Smooth muscle cell (in vitro differentiated cells): ENCODE measurements around the gene BLOC1S1. TPM values are rescaled to one million over a fixed set of nuclear protein-coding genes. Genes with fewer than 3 reads are reported as not detected.

ENCODE experiments used
- DNase-seq: peaks from one replicate; lab custom pipeline; 2025; ENCODE audit not compliant: unreplicated experiment; lab: John Stamatoyannopoulos, UW
- H2AFZ ChIP-seq: fragments of 200-600 bp; sonication (generic); 2 replicates; pipeline ENCODE4 v1.6.0; 2016; ENCODE audit warnings: antibody characterized with exemption, low read depth, mild to moderate bottlenecking
- H3F3A ChIP-seq: fragments of 200-600 bp; sonication (generic); 2 replicates; pipeline ENCODE4 v1.6.0; 2017; ENCODE audit warnings: antibody characterized with exemption, low read depth
- H3K27ac ChIP-seq: fragments of 200-600 bp; sonication (generic); 2 replicates; pipeline ENCODE4 v1.5.1; 2016; ENCODE audit warnings: low read depth, mild to moderate bottlenecking
- H3K27me3 ChIP-seq: fragments of 200-600 bp; sonication (generic); 2 replicates; pipeline ENCODE4 v1.6.1; 2016; ENCODE audit warnings: low read depth, mild to moderate bottlenecking
- H3K36me3 ChIP-seq: fragments of 200-600 bp; sonication (generic); 2 replicates; pipeline ENCODE4 v1.5.1; 2016; ENCODE audit warnings: low read depth
- H3K4me1 ChIP-seq: fragments of 200-600 bp; sonication (generic); 2 replicates; pipeline ENCODE4 v1.5.1; 2016; ENCODE audit warnings: low read depth
- H3K4me2 ChIP-seq: fragments of 200-600 bp; sonication (generic); 2 replicates; pipeline ENCODE4 v1.6.0; 2016; ENCODE audit warnings: mild to moderate bottlenecking
- H3K4me3 ChIP-seq: fragments of 200-600 bp; sonication (generic); 2 replicates; pipeline ENCODE4 v1.5.1; 2016; ENCODE audit warnings: mild to moderate bottlenecking
- H3K79me2 ChIP-seq: fragments of 200-600 bp; sonication (generic); 2 replicates; pipeline ENCODE4 v1.6.0; 2016; ENCODE audit warnings: low read depth, mild to moderate bottlenecking
- H3K9ac ChIP-seq: fragments of 200-600 bp; sonication (generic); 2 replicates; pipeline ENCODE4 v1.6.0; 2016; ENCODE audit warnings: low read depth
- H3K9me3 ChIP-seq: fragments of 200-600 bp; sonication (generic); replicated peaks from 2 replicates; pipeline ENCODE4 v1.5.1; 2016; ENCODE audit warnings: low read depth
- H4K20me1 ChIP-seq: fragments of 200-600 bp; sonication (generic); 2 replicates; pipeline ENCODE4 v1.6.0; 2016; ENCODE audit warnings: low read depth
- CTCF ChIP-seq: fragments of 200-600 bp; sonication (generic); IDR thresholded peaks from 2 replicates; pipeline ENCODE4 v1.5.1; 2017; ENCODE audit warnings: borderline replicate concordance, mild to moderate bottlenecking, antibody characterized with exemption; ENCODE audit not compliant: insufficient read depth, poor library complexity, severe bottlenecking
- WGBS: methylation state at CpG from one replicate; pipeline ENCODE4 v1.1.7; 2016; ENCODE audit warnings: low lambda C conversion rate; 5-methylcytosine and 5-hydroxymethylcytosine counted together
- polyA plus RNA-seq: library from polyadenylated mRNA; unstranded; fragments of >200 nt; fragmentation: Nextera tagmentation; extraction: Ambion mirVana; gene quantifications from 2 replicates; pipeline ENCODE4 v1.2.1, GENCODE V29; 2016
- total RNA-seq: library from RNA; depleted of rRNA; stranded (reverse); fragments of >200 nt; gene quantifications from 2 replicates; pipeline ENCODE4 v1.2.3, GENCODE V29; 2014

Gene BLOC1S1
- total and polyA plus RNA-seq, 2 experiments from 2014 or later: 146 to 150 TPM

- Histone ChIP-seq H3K4me2 (peak overlapping the region; percentile 91), H3K9ac (peak overlapping the region; percentile 49), H3K36me3 (no peaks in the 10 kb centered on the region), H4K20me1 (no peaks in the 10 kb centered on the region), H3K4me1 (peaks cover 17% of the 10 kb centered on the region), H3K27me3 (no peaks in the 10 kb centered on the region), H3K27ac (peak overlapping the region; percentile 48), H2AFZ (peak overlapping the region; percentile 81), H3F3A (peaks cover 13% of the 10 kb centered on the region), H3K9me3 (no peaks in the 10 kb centered on the region), H3K4me3 (peak overlapping the region; percentile 70), H3K79me2 (no peaks in the 10 kb centered on the region)
- peak; percentile 51 for DNase-seq
- 3% methylated on average over 14 of the region's 14 CpGs for WGBS
- TF ChIP-seq CTCF: peak; percentile 86
Observed at GRCh38 chr12:55738123-55739024, 22.5 kb downstream of the BLOC1S1 start.

GRCh38 chr12:55739025-55739378 is 23.2 kb downstream of the BLOC1S1 start:
- Histone ChIP-seq H2AFZ (no peak overlapping the region), H3K4me1 (peaks cover 17% of the 10 kb centered on the region), H3K4me2 (peak overlapping the region; percentile 91), H3K9me3 (no peaks in the 10 kb centered on the region), H3F3A (peaks cover 13% of the 10 kb centered on the region), H3K36me3 (no peaks in the 10 kb centered on the region), H3K4me3 (peak overlapping the region; percentile 70), H3K9ac (no peak overlapping the region), H3K27me3 (no peaks in the 10 kb centered on the region), H4K20me1 (no peaks in the 10 kb centered on the region), H3K27ac (no peak overlapping the region), H3K79me2 (no peaks in the 10 kb centered on the region)
- no peak for TF ChIP-seq CTCF
- 88% methylated on average over 2 of the region's 2 CpGs for WGBS
- no peak for DNase-seq

- peak overlapping the region; percentile 87 for H2AFZ ChIP-seq
- peak overlapping the region; percentile 70 for H3K27ac ChIP-seq
- peaks cover 39% of the 10 kb centered on the region for H3K4me1 ChIP-seq
- no peak for DNase-seq
- peaks cover 12% of the 10 kb centered on the region for H3F3A ChIP-seq
- no peaks in the 10 kb centered on the region for H3K9me3 ChIP-seq
- peak overlapping the region; percentile 86 for H3K4me2 ChIP-seq
- H3K27me3 ChIP-seq: no peaks in the 10 kb centered on the region
- H3K9ac ChIP-seq: peak overlapping the region; percentile 56
- H4K20me1 ChIP-seq: peaks cover 30% of the 10 kb centered on the region
- no peak for TF ChIP-seq CTCF
- peak overlapping the region; percentile 80 for H3K4me3 ChIP-seq
- WGBS: 5% methylated on average over 1 of the region's 3 CpGs
- no peaks in the 10 kb centered on the region for H3K79me2 ChIP-seq
- H3K36me3 ChIP-seq: no peaks in the 10 kb centered on the region
Observed at GRCh38 chr12:55741931-55742680, 26.3 kb downstream of the BLOC1S1 start.
